Measurements from ENCODE around the gene SULT6B1.

- TF ChIP-seq POLR2A (IDR thresholded peaks at IDR 0.05) (no peak), EP300 (IDR thresholded peaks at IDR 0.05) (no peak), POLR2AphosphoS5 (IDR thresholded peaks at IDR 0.05) (no peak)
- TF ChIP-seq, protein P1, sequence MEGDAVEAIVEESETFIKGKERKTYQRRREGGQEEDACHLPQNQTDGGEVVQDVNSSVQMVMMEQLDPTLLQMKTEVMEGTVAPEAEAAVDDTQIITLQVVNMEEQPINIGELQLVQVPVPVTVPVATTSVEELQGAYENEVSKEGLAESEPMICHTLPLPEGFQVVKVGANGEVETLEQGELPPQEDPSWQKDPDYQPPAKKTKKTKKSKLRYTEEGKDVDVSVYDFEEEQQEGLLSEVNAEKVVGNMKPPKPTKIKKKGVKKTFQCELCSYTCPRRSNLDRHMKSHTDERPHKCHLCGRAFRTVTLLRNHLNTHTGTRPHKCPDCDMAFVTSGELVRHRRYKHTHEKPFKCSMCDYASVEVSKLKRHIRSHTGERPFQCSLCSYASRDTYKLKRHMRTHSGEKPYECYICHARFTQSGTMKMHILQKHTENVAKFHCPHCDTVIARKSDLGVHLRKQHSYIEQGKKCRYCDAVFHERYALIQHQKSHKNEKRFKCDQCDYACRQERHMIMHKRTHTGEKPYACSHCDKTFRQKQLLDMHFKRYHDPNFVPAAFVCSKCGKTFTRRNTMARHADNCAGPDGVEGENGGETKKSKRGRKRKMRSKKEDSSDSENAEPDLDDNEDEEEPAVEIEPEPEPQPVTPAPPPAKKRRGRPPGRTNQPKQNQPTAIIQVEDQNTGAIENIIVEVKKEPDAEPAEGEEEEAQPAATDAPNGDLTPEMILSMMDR (IDR thresholded peaks at IDR 0.05), result peak; percentile 25 to 56
Measured at GRCh38 chr2:37168217-37168981, 20.1 kb downstream of the SULT6B1 start.
